PC-3 (cell line): ENCODE measurements around the gene MYO3B.

Experiments used
- CTCF ChIP-seq: fragments of 300-600 bp; sonication (generic); conservative IDR thresholded peaks from 2 replicates; pipeline ENCODE4 v1.5.1; 2017; ENCODE audit warnings: antibody characterized with exemption, low read depth, mild to moderate bottlenecking, low read length
- EZH2 ChIP-seq: fragments of 300-600 bp; sonication (generic); IDR thresholded peaks from one replicate; pipeline ENCODE4 v1.6.1; 2017; ENCODE audit warnings: antibody characterized with exemption, mild to moderate bottlenecking, low read length; ENCODE audit not compliant: unreplicated experiment
- EZH2phosphoT487 ChIP-seq: fragments of 300-600 bp; sonication (generic); IDR thresholded peaks from 2 replicates; pipeline ENCODE4 v1.6.1; 2018; ENCODE audit warnings: mild to moderate bottlenecking, antibody characterized with exemption, low read length, borderline replicate concordance

GRCh38 chr2:170206246-170206645 lies 28.3 kb downstream of the MYO3B start:
- no peak for TF ChIP-seq CTCF
- no peak for TF ChIP-seq EZH2
- TF ChIP-seq EZH2phosphoT487 = no peak
